Fibroblast of peridontal ligament (primary cell): ENCODE measurements around the gene TIAM1.

Source experiments
- DNase-seq: peaks from one replicate; pipeline ENCODE4 v3.0.0-alpha.2; 2010; ENCODE audit errors: extremely low read depth

The TIAM1 gene

DNA sequence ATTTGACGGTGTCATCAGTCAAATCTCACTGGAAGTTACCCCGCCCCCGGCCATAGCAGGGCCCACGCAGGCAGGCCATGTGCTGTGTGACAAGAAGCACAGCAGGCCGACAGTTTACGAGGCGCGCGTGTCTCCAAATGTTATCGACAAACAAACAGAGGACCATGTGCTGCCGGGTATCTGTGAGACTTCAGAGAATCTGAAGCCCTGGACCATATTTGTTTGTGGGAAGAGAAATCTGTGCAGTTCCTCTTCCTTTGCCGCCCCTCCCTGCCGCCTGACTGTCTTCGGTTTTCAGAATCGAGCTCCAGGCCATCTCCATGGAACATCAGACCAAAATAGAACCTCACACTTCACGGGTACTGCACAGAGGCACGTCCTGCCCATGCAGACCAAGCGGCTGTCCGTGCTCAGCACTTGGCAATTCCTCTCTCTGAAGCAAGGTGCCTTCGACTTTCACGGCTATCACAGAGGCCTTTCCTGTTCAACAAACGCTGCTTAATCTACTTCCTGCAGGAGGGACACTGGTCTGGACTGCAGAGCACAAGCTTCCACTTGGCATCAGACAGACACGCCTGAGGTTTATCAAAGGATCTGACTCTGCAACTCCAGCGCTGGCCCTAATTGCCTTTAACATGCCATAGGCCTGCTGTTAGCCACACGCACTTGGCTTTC lies 170.0 kb downstream of the TIAM1 start:
- no peak for DNase-seq

GRCh38 chr21:31172328-31172727 lies 171.7 kb downstream of the TIAM1 start:
- DNase-seq, result no peak

DNA sequence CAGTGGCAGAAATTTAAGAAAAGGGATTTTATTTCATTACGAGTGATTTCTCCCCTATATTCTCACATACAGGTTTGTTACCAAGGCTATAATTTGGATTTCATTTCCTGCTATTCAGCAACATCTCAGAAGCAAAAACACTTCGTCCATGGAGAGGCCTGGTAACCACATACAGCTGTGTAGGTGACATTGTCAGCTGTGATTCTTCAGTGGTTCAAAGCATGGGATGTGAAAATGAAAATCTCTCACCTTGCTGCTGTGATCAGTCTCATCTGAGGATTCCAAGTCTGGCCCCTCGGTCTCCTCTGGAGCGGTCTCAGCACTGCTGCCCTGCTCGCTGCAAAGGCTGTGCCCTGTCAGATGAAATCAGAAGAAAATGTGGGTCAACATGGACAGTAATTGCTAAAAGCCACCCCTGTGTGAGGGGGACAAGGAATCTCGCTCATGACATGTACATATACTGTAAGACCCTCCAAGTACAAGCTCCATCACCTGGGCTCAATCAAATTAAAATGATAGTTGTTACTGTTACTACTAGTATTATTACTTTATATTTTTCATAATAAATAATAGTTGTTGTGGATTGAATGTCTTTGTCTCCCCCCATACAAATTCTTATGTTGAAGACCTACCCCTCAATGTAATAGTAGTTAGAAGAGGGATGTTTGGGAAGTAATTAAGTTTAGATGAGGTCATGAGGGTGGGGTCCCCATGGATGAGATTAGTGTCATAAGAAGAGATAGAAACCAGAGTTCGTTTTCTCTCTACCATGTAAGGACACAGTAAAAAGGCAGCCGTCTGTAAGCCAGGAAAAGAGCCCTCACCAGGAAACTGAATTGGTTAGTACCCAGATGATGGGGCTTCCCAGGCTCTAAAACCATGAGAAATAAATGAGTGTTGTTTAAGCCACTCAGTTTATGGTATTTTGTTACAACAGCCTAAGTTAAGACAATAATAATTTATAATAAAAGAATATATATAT lies 179.1 kb downstream of the TIAM1 start:
- DNase-seq, result no peak

DNA sequence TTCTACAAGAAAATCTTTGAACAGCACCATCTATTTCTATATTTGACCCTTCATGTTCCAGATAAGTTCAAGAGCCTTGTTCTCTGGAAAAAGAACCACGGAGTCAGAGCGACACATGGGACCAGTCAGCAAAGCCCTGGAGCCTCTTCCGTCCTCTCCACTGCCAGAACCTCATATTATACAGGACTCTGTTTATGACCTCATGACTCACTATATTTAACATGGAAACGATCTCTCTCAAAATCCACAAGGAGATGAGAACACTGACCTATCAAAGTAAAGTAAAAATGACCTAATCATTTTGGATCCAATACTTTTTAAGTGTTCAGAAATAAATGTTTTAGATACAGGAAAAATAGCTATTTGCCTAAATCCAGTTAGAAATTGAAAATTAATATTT lies 181.2 kb downstream of the TIAM1 start:
- DNase-seq, result peak; percentile 67

GRCh38 chr21:31162079-31162699 lies 181.9 kb downstream of the TIAM1 start:
- DNase-seq, result no peak

- DNase-seq, result peak; percentile 35
Measured at GRCh38 chr21:31161157-31161556, 182.9 kb downstream of the TIAM1 start.

- DNase-seq, result no peak
Measured at GRCh38 chr21:31159808-31160207, 184.3 kb downstream of the TIAM1 start.

DNA sequence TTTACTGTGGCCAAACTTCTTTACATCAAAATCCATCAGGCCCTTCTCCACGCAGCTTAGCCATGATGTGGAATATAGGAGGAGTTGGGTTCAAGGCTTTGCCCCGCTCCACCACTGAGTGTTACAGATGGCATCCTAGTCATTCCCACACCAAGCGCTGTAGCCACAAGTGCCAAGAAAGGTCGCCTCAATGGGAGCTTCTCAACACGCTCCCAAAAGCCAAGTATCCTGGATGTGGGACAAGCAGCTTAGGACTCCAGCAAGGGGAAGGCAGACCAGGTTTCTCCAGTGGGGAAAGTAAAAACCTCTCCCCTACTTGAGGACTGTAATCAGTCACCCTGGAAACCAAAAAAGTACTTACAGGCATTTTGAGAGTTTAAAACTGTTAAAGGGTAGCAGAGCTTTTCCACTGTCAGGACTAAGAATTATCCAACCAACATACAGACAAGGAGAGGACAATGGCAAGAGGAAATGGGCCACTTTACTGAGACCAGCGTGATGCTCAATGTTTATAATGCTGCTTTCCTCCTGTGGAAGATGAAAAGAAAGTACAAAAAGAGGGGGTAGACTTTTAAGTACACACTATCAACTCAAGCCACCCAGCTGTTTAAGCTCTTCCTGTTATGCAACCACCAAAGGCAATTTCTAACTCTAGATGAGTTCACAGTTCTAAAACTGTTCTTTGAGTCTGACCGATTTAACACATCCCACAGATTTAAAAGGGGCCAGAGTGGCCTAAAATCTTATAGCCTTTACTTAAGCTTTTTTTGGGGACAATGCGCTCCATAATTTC lies 185.1 kb downstream of the TIAM1 start:
- peak; percentile 19 for DNase-seq

- no peak for DNase-seq
Measured at GRCh38 chr21:31157756-31158155, 186.3 kb downstream of the TIAM1 start.

DNA sequence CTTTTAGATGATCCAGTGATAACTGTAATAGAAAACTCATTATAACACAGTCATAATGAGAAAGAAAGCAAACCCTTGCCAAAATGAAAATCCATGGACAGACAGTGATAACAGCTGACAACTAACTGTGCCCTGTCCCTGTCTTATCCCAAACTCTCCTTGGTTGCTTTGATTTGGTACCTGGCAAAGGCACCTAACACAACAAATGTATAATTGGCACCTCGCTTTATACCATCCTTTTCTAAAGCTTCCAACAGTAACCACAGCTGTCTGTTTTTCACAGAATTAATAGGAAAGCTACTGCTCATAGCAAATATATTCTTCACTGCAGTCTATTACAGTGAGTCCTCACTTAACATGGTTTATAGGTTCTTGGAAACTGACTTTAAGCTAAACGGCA lies 187.4 kb downstream of the TIAM1 start:
- DNase-seq, result no peak

- no peak for DNase-seq
Measured at GRCh38 chr21:31156169-31156568, 187.9 kb downstream of the TIAM1 start.

GRCh38 chr21:31151156-31152045 lies 192.7 kb downstream of the TIAM1 start:
- no peak for DNase-seq

DNA sequence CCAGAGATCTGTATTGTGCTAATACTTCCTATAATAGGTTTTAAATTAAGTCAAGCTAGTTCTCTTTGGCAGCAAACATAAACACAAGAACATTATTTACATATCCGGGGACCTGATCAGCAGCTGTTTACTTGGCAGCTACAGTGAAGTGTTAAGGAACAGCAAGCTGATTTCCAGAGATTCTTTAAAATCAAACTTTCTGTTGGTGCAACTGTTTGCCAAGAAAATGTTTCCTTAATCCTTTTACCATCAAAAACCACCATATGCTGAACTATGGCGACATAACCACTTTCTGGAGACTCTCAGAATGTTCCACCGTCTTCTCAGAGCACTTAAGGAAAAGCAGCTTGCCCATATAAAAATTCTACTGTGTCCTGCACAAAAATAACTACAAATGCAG lies 198.8 kb downstream of the TIAM1 start:
- DNase-seq, result no peak

DNA sequence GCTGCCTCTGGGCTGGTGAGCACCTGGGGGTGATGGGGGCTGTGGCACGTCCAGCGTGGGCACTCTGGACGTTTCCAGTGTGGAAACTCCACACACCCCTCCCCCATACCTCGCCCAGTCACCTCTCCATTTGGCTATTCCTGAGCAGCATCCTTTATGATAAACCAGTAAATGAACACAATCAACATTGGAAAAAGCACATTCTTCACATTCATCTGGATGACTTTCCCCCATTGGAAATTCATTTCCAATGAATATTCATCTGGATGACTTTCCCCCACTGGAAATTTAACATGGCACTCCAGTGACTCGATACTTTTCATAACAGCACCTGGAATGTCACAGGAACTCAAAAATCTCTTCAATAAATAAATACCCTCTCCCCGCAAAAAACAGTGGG lies 201.0 kb downstream of the TIAM1 start:
- no peak for DNase-seq

GRCh38 chr21:31142600-31142999 lies 201.5 kb downstream of the TIAM1 start:
- no peak for DNase-seq

DNA sequence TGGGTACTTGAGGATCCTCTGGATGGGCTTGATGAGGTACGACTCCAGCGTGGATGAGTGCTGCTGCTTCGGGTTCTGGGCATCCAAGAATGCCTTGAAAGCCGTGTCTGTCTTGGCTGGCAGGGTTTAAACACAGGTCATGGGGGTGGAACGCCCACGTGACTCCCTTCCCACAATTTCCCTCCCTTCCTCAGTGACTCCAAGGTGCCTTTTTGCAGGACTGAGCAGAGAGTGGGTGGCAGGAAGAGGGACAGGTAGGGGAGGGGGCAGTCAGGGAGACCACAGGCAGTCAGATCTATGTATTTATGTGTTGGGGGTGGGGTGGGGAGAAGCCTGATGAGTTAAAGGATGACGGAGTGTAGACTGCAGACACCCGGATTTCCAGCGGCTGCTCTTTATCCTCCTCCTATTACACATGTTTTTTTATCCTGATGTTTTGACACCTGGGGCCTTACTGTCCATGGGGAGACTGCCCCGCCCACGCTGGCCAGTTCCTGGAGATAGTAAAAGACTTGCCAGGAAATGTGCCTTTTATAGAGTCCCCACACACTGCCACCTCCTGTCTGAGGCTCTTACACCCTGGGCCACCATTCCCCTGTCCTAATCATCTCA lies 202.6 kb downstream of the TIAM1 start:
- no peak for DNase-seq

GRCh38 chr21:31140676-31141075 lies 203.4 kb downstream of the TIAM1 start:
- DNase-seq, result no peak

- DNase-seq, result no peak
Measured at GRCh38 chr21:31140025-31140424, 204.0 kb downstream of the TIAM1 start.

DNA sequence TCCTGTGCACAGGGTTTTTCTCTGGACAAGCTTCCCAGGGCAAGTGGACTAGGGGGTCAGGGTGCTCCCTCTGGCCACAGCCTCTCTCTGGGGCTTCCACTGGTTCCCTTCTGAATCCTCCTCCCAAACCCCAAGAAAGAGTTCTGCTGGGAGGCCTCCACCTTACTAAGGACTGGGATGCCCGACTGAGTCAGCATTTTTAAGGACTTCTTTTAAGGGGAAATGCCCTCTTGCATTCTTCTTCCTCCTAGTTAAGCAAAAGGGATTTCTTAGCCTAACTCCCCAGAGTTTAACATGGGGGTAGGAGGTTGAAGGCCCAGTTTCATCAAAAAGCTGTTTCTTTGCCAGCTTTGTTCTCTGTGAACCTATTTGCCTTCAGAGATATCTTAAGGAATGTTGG lies 206.1 kb downstream of the TIAM1 start:
- no peak for DNase-seq

- DNase-seq, result peak; percentile 46
Measured at GRCh38 chr21:31136891-31137290, 207.2 kb downstream of the TIAM1 start.
